ENCODE data around the gene BABAM2. TPM values are rescaled to one million over a fixed set of nuclear protein-coding genes. Genes with fewer than 3 reads are reported as not detected.

The BABAM2 gene
- total and polyA plus RNA-seq, 4 donors, result 9.9 to 17.0 (median 13.9) TPM

GRCh38 chr2:28210535-28210934, 320.0 kb downstream of the BABAM2 start:
- H3K4me3 ChIP-seq (ENCODE audit: low read depth in 1 of 3, low read length in 3 of 3), result no peak overlapping the region
- WGBS, result 97% methylated on average over 1 of the region's 1 CpG
- no peak overlapping the region for H3K27ac ChIP-seq (ENCODE audit: low read depth in 1 of 2, low read length in 2 of 2)
- TF ChIP-seq ATF3 (IDR thresholded peaks at IDR 0.05), result no peak
- no peak for TF ChIP-seq REST (IDR thresholded peaks at IDR 0.05)
- TF ChIP-seq RAD21 (IDR thresholded peaks at IDR 0.05), result no peak
- TF ChIP-seq FOXA2 (IDR thresholded peaks at IDR 0.05), result no peak
- no peak for TF ChIP-seq HNF4G (IDR thresholded peaks at IDR 0.05)
- TF ChIP-seq, protein P1, sequence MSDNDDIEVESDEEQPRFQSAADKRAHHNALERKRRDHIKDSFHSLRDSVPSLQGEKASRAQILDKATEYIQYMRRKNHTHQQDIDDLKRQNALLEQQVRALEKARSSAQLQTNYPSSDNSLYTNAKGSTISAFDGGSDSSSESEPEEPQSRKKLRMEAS (IDR thresholded peaks at IDR 0.05), result no peak
- no peak for TF ChIP-seq NR2F2 (IDR thresholded peaks at IDR 0.05)
- no peak for TF ChIP-seq JUND (IDR thresholded peaks at IDR 0.05)
- no peaks in the 10 kb centered on the region for H3K27me3 ChIP-seq (ENCODE audit: control insufficient read depth in 4 of 4, insufficient read depth in 4 of 4, low read length in 3 of 4)
- no peak overlapping the region for H3K9ac ChIP-seq (ENCODE audit: low read depth in 1 of 2, low read length in 2 of 2)
- no peak for DNase-seq (ENCODE audit: low spot score)
- no peaks in the 10 kb centered on the region for H3K4me1 ChIP-seq (ENCODE audit: control insufficient read depth in 4 of 4, insufficient read depth in 4 of 4, low read length in 3 of 4)
- H3K36me3 ChIP-seq (ENCODE audit: control insufficient read depth in 4 of 4, insufficient read depth in 3 of 4, low read depth in 1 of 4, low read length in 3 of 4), result peaks cover 0 to 1% (median 0%) of the 10 kb centered on the region in 4 donors
- H3K9me3 ChIP-seq (ENCODE audit: control insufficient read depth in 4 of 4, low read length in 3 of 4), result no peaks in the 10 kb centered on the region

DNA sequence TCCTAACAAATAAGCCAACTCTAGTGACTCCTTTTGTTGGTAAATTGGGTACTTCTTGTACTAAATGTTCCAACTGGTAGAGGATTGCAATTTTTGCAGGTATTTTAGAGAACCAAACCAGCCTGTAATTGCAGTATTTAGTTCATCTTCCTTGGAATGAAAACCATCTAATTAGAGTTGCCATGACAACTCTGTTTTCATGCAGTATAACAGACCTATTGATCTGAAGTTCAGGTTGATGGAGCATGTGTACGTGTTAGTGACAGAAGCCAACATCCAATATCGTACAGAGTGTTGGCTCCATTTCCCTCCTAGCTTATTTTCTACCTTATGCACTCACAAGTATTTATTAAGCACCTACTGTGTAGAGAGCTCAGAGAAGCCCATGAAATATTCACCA, 325.8 kb downstream of the BABAM2 start:
- Histone ChIP-seq H3K9ac (ENCODE audit: low read depth in 1 of 2, low read length in 2 of 2) (no peak overlapping the region), H3K9me3 (ENCODE audit: control insufficient read depth in 4 of 4, low read length in 3 of 4) (no peaks in the 10 kb centered on the region), H3K27ac (ENCODE audit: low read depth in 1 of 2, low read length in 2 of 2) (no peak overlapping the region), H3K4me1 (ENCODE audit: control insufficient read depth in 4 of 4, insufficient read depth in 4 of 4, low read length in 3 of 4) (no peaks in the 10 kb centered on the region), H3K27me3 (ENCODE audit: control insufficient read depth in 4 of 4, insufficient read depth in 4 of 4, low read length in 3 of 4) (no peaks in the 10 kb centered on the region), H3K4me3 (ENCODE audit: low read depth in 1 of 3, low read length in 3 of 3) (no peak overlapping the region), H3K36me3 (ENCODE audit: control insufficient read depth in 4 of 4, insufficient read depth in 3 of 4, low read depth in 1 of 4, low read length in 3 of 4) (peaks cover 0 to 1% (median 0%) of the 10 kb centered on the region in 4 donors)
- 60% methylated on average over 2 of the region's 2 CpGs for WGBS
- TF ChIP-seq, protein P2, sequence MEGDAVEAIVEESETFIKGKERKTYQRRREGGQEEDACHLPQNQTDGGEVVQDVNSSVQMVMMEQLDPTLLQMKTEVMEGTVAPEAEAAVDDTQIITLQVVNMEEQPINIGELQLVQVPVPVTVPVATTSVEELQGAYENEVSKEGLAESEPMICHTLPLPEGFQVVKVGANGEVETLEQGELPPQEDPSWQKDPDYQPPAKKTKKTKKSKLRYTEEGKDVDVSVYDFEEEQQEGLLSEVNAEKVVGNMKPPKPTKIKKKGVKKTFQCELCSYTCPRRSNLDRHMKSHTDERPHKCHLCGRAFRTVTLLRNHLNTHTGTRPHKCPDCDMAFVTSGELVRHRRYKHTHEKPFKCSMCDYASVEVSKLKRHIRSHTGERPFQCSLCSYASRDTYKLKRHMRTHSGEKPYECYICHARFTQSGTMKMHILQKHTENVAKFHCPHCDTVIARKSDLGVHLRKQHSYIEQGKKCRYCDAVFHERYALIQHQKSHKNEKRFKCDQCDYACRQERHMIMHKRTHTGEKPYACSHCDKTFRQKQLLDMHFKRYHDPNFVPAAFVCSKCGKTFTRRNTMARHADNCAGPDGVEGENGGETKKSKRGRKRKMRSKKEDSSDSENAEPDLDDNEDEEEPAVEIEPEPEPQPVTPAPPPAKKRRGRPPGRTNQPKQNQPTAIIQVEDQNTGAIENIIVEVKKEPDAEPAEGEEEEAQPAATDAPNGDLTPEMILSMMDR (IDR thresholded peaks at IDR 0.05; ENCODE audit: low read depth, low read length, missing input control), result no peak
- no peak for TF ChIP-seq NR2F2 (IDR thresholded peaks at IDR 0.05)
- TF ChIP-seq FOXA1 (IDR thresholded peaks at IDR 0.05), result no peak
- TF ChIP-seq JUND (IDR thresholded peaks at IDR 0.05), result no peak
- TF ChIP-seq FOXA2 (IDR thresholded peaks at IDR 0.05), result no peak
- TF ChIP-seq ZBTB33 (IDR thresholded peaks at IDR 0.05), result no peak
- no peak for TF ChIP-seq HNF4G (IDR thresholded peaks at IDR 0.05)
- TF ChIP-seq GABPA (IDR thresholded peaks at IDR 0.05 in 1 of 2, conservative IDR thresholded peaks at IDR 0.05 in 1 of 2), result no peak
- TF ChIP-seq RAD21 (IDR thresholded peaks at IDR 0.05), result no peak
- TF ChIP-seq REST (IDR thresholded peaks at IDR 0.05), result no peak
- no peak for TF ChIP-seq ATF3 (IDR thresholded peaks at IDR 0.05)
- no peak for DNase-seq (ENCODE audit: low spot score)

All from liver (tissue), 9 donors.